HCT116 (cell line): ENCODE data around the gene SIN3B. TPM values are rescaled to one million over a fixed set of nuclear protein-coding genes. Genes with fewer than 3 reads are reported as not detected.

Source experiments
- ATAC-seq: fragments of 200-7000 bp; cut with Tn5 transposase; 2 replicates; pipeline ENCODE4 v1.9.1; 2020; ENCODE audit warnings: mild to moderate bottlenecking, moderate library complexity
- BruUV-seq: library from RNA; stranded (reverse); fragments of 400-500 nt; replicated peaks from 2 replicates; lab custom pipeline; 2021; lab: Mats Ljungman, UMichigan
- CTCF ChIA-PET: fragments of 300-600 bp; sonication (Branson Sonifier 250); formaldehyde crosslinking; loops from one replicate; lab custom pipeline; 2021; ENCODE audit warnings: antibody characterized with exemption; lab: Charles Lee
- POLR2A ChIA-PET: fragments of 300-600, 350-600 bp; sonication (Branson Sonifier 250); formaldehyde crosslinking; loops from one replicate; lab custom pipeline; 2021; ENCODE audit warnings: antibody characterized with exemption; lab: Charles Lee
- RAD21 ChIA-PET, 2 experiments: fragments of 300-600 bp; sonication (Branson Sonifier 250); formaldehyde crosslinking; loops; one replicate each; lab custom pipeline; 2023; ENCODE audit warnings: low total read pairs in 2 of 2; ENCODE audit not compliant: uncharacterized antibody in 2 of 2, unreplicated experiment in 2 of 2, low non-redundant PET in 1 of 2; lab: Charles Lee
- DNase-seq: peaks from one replicate; pipeline ENCODE4 v3.0.0-alpha.2; 2010; ENCODE audit warnings: low read depth, low spot score
- H2AFZ ChIP-seq: fragments of 200-600 bp; shearing (Covaris generic), sonication (generic); 2 replicates; pipeline ENCODE4 v1.6.1; 2017; ENCODE audit warnings: low read depth, mixed run types, mixed read lengths, antibody characterized with exemption, low read length; ENCODE audit not compliant: poor library complexity, severe bottlenecking
- H3K27ac ChIP-seq: 2 replicates; pipeline ENCODE4 v1.5.1; 2012; ENCODE audit warnings: low read depth, low read length
- H3K27me3 ChIP-seq: fragments of 200-600 bp; sonication (generic); 2 replicates; pipeline ENCODE4 v1.6.1; 2016; ENCODE audit warnings: mixed run types, low read length, mixed read lengths; ENCODE audit not compliant: insufficient read depth
- H3K36me3 ChIP-seq, 2 experiments: fragments of 200-500 bp in 1 of 2; fragments of 200-600 bp in 1 of 2; sonication (Bioruptor generic) in 1 of 2; sonication (generic) in 1 of 2; 2 replicates each; pipeline versions ENCODE4 v1.5.1 to v1.6.1; 2014 to 2016; ENCODE audit warnings: low read length in 2 of 2, inconsistent platforms in 1 of 2, mixed read lengths in 1 of 2, mixed run types in 1 of 2; ENCODE audit not compliant: insufficient read depth in 2 of 2, control insufficient read depth in 1 of 2
- H3K4me1 ChIP-seq, 2 experiments: fragments of 200-600 bp in 1 of 2; sonication (generic) in 1 of 2; 2 replicates each; pipeline versions ENCODE4 v1.5.1 to v1.6.1; 2012 to 2017; ENCODE audit warnings: low read length in 2 of 2, inconsistent platforms in 1 of 2, mild to moderate bottlenecking in 1 of 2, mixed read lengths in 1 of 2, mixed run types in 1 of 2, moderate library complexity in 1 of 2; ENCODE audit not compliant: insufficient read depth in 2 of 2, control insufficient read depth in 1 of 2
- H3K4me2 ChIP-seq: fragments of 200-600 bp; sonication (generic); 2 replicates; pipeline ENCODE4 v1.6.1; 2017; ENCODE audit warnings: mixed run types, low read length, mixed read lengths
- H3K4me3 ChIP-seq, 2 experiments: fragments of 200-600 bp in 1 of 2; sonication (generic) in 1 of 2; replicated peaks in 1 of 2; 2 replicates each; pipeline ENCODE4 v1.5.1; 2011 to 2016; ENCODE audit warnings: low read length in 2 of 2, control low read depth in 1 of 2, low read depth in 1 of 2, mild to moderate bottlenecking in 1 of 2, mixed read lengths in 1 of 2, mixed run types in 1 of 2
- H3K79me2 ChIP-seq: fragments of 200-600 bp; sonication (generic); 2 replicates; pipeline ENCODE4 v1.6.1; 2017; ENCODE audit warnings: mild to moderate bottlenecking, mixed run types, low read length, moderate library complexity, mixed read lengths; ENCODE audit not compliant: insufficient read depth
- H3K9ac ChIP-seq: fragments of 200-600 bp; sonication (generic); 2 replicates; pipeline ENCODE4 v1.6.1; 2016; ENCODE audit warnings: low read length, mixed read lengths
- H3K9me2 ChIP-seq: fragments of 200-600 bp; sonication (generic), shearing (Covaris generic); 2 replicates; pipeline ENCODE4 v1.6.1; 2017; ENCODE audit warnings: mixed run types, mild to moderate bottlenecking, moderate library complexity; ENCODE audit not compliant: insufficient read depth
- H3K9me3 ChIP-seq, 2 experiments: fragments of 200-500 bp in 1 of 2; fragments of 200-600 bp in 1 of 2; sonication (Bioruptor generic) in 1 of 2; sonication (generic) in 1 of 2; 2 replicates each; pipeline ENCODE4 v1.6.1; 2014 to 2017; ENCODE audit warnings: low read length in 2 of 2, mixed read lengths in 2 of 2, inconsistent platforms in 1 of 2, low read depth in 1 of 2, mild to moderate bottlenecking in 1 of 2, mixed run types in 1 of 2, moderate library complexity in 1 of 2; ENCODE audit not compliant: control insufficient read depth in 1 of 2, insufficient read depth in 1 of 2
- H4K20me1 ChIP-seq: fragments of 200-600 bp; sonication (generic), shearing (Covaris generic); 2 replicates; pipeline ENCODE4 v1.6.1; 2017; ENCODE audit warnings: mixed run types, mild to moderate bottlenecking, moderate library complexity; ENCODE audit not compliant: insufficient read depth
- TCF7L2 ChIP-seq: IDR thresholded peaks from 2 replicates; pipeline ENCODE4 v1.7.0; 2011; ENCODE audit warnings: borderline replicate concordance, inconsistent platforms; ENCODE audit not compliant: insufficient read depth, insufficient read length; ENCODE audit errors: extremely low read depth
- ZBTB33 ChIP-seq: IDR thresholded peaks from 2 replicates; pipeline ENCODE4 v1.6.1; 2011; ENCODE audit warnings: mild to moderate bottlenecking, low read length, moderate library complexity; ENCODE audit not compliant: insufficient replicate concordance; ENCODE audit errors: extremely low read depth
- intact Hi-C: fragments of 100-400 bp; cut with micrococcal nuclease; formaldehyde crosslinking; loops from 2 replicates; pipeline ENCODE4 v1.10.0; 2022
- total RNA-seq: library from RNA; stranded (reverse); gene quantifications from one replicate; pipeline ENCODE4 v1.2.1, GENCODE V29; 2021; ENCODE audit not compliant: unreplicated experiment

Gene SIN3B
- total RNA-seq, 1 experiment from 2014 or later, result 59.9 TPM

- ChIA-PET CTCF (no interaction called here), POLR2A (no interaction called here), RAD21 (interaction anchor here in 1 of 2 experiments (0.5 kb wide), 1 partner anchor 80 kb away, joined by 6 read pairs; no protein-coding TSS in a partner anchor)
- ATAC-seq (peak; percentile 83), DNase-seq (peak; percentile 42)
- Histone ChIP-seq H3K27ac (no peak overlapping the region; the same call in 1 of the 2 replicates), H3K36me3 (no peaks in the 10 kb centered on the region), H4K20me1 (no peaks in the 10 kb centered on the region), H3K27me3 (no peaks in the 10 kb centered on the region), H3K9ac (no peak overlapping the region), H3K4me1 (peaks cover 7 to 14% of the 10 kb centered on the region in 2 experiments), H3K9me2 (no peaks in the 10 kb centered on the region), H3K79me2 (no peaks in the 10 kb centered on the region), H3K4me3 (no peak overlapping the region), H3K4me2 (peak overlapping the region; percentile 33; the same call in 1 of the 2 replicates), H3K9me3 (peaks cover 5 to 7% of the 10 kb centered on the region in 2 experiments; a peak in 2 of 4 replicates), H2AFZ (no peak overlapping the region)
- intact Hi-C loops, result loop anchor here (1.0 kb wide), 1 partner anchor 49 kb away; no protein-coding TSS in a partner anchor
- TF ChIP-seq ZBTB33, result no peak
- TF ChIP-seq TCF7L2, result no peak
- no TSS peak for BruUV-seq
Observed at GRCh38 chr19:16920816-16921529, 91.8 kb downstream of the SIN3B start.
